HEK293 (cell line): ENCODE measurements around the gene SOX5.

Experiments
- CTCF ChIA-PET: fragments of 350-600 bp; formaldehyde crosslinking; extraction: SDS; loops from one replicate; lab custom pipeline; 2021; ENCODE audit warnings: antibody characterized with exemption; lab: Yijun Ruan, JAX
- POLR2A ChIA-PET: fragments of 300-600 bp; formaldehyde crosslinking; extraction: SDS; loops from one replicate; lab custom pipeline; 2020; ENCODE audit warnings: antibody characterized with exemption, inconsistent platforms; lab: Yijun Ruan, JAX
- H3K27ac ChIP-seq: fragments of 200-500 bp; sonication (Bioruptor generic); 2 replicates; pipeline ENCODE4 v1.5.1; 2014; ENCODE audit warnings: low read depth, low read length, control low read depth, inconsistent platforms; ENCODE audit errors: extremely low read depth
- H3K36me3 ChIP-seq, 2 experiments: fragments of 200-500 bp in 1 of 2; sonication (Bioruptor generic) in 1 of 2; 1 replicate in 1 of 2; 2 replicates in 1 of 2; pipeline ENCODE4 v1.5.1; 2014 to 2017; ENCODE audit warnings: inconsistent platforms in 2 of 2, low read length in 2 of 2; ENCODE audit not compliant: control insufficient read depth in 2 of 2, insufficient read depth in 1 of 2
- H3K4me1 ChIP-seq: fragments of 200-500 bp; sonication (Bioruptor generic); 2 replicates; pipeline ENCODE4 v1.5.1; 2014; ENCODE audit warnings: mild to moderate bottlenecking, low read length, inconsistent platforms; ENCODE audit not compliant: control insufficient read depth, insufficient read depth
- H3K4me3 ChIP-seq: 2 replicates; pipeline ENCODE4 v1.5.1; 2011; ENCODE audit warnings: low read depth, mild to moderate bottlenecking, control low read depth, low read length, moderate library complexity
- H3K9me3 ChIP-seq: fragments of 200-500 bp; sonication (Bioruptor generic); 2 replicates; pipeline ENCODE4 v1.5.1; 2014; ENCODE audit warnings: low read depth, low read length, inconsistent platforms; ENCODE audit not compliant: control insufficient read depth, insufficient read depth
- GLI2 ChIP-seq: fragments of 450-650 bp; formaldehyde crosslinking; IDR thresholded peaks from 2 replicates; pipeline ENCODE4; 2017; ENCODE audit warnings: missing biosample characterization, missing genetic modification characterization, low read depth, borderline replicate concordance
- INSM2 ChIP-seq: fragments of 450-650 bp; formaldehyde crosslinking; IDR thresholded peaks from 2 replicates; pipeline ENCODE4 v1.5.1; 2016; ENCODE audit warnings: missing biosample characterization, missing genetic modification characterization
- KLF7 ChIP-seq: fragments of 450-650 bp; formaldehyde crosslinking; IDR thresholded peaks from 2 replicates; pipeline ENCODE4 v1.5.1; 2016; ENCODE audit warnings: missing biosample characterization, missing genetic modification characterization, borderline replicate concordance
- SCRT2 ChIP-seq: fragments of 450-650 bp; formaldehyde crosslinking; IDR thresholded peaks from 2 replicates; pipeline ENCODE4 v1.5.1; 2016; ENCODE audit warnings: missing biosample characterization, missing genetic modification characterization
- TRIM28 ChIP-seq: IDR thresholded peaks from 2 replicates; pipeline ENCODE4 v1.6.1; 2011; ENCODE audit warnings: low read length, control low read depth, borderline replicate concordance
- ZNF292 ChIP-seq: fragments of 450-650 bp; formaldehyde crosslinking; IDR thresholded peaks from 2 replicates; pipeline ENCODE4 v1.5.1; 2016; ENCODE audit warnings: low read depth, missing biosample characterization, missing genetic modification characterization, borderline replicate concordance
- ZNF335 ChIP-seq: fragments of 450-650 bp; formaldehyde crosslinking; conservative IDR thresholded peaks from 2 replicates; pipeline ENCODE4 v1.5.1; 2016; ENCODE audit warnings: missing biosample characterization, missing genetic modification characterization
- ZNF366 ChIP-seq: fragments of 450-650 bp; formaldehyde crosslinking; conservative IDR thresholded peaks from 2 replicates; pipeline ENCODE4 v1.5.1; 2016; ENCODE audit warnings: missing biosample characterization, missing genetic modification characterization
- ZNF394 ChIP-seq: fragments of 450-650 bp; formaldehyde crosslinking; IDR thresholded peaks from 2 replicates; pipeline ENCODE4 v1.5.1; 2016; ENCODE audit warnings: missing biosample characterization, missing genetic modification characterization, mild to moderate bottlenecking, moderate library complexity, borderline replicate concordance
- ZNF513 ChIP-seq: fragments of 450-650 bp; IDR thresholded peaks from 2 replicates; pipeline ENCODE4 v1.5.1; 2018; ENCODE audit warnings: missing biosample characterization, missing genetic modification characterization
- ZNF521 ChIP-seq: fragments of 450-650 bp; formaldehyde crosslinking; IDR thresholded peaks from 2 replicates; pipeline ENCODE4 v1.5.1; 2017; ENCODE audit warnings: missing biosample characterization, mild to moderate bottlenecking, missing genetic modification characterization
- ZNF596 ChIP-seq: fragments of 450-650 bp; IDR thresholded peaks from 2 replicates; pipeline ENCODE4 v1.5.0; 2018; ENCODE audit warnings: missing biosample characterization, mild to moderate bottlenecking, missing genetic modification characterization, moderate library complexity
- ZNF600 ChIP-seq: fragments of 450-650 bp; formaldehyde crosslinking; IDR thresholded peaks from 2 replicates; pipeline ENCODE4 v1.5.1; 2016; ENCODE audit warnings: missing biosample characterization, missing genetic modification characterization
- ZNF623 ChIP-seq: fragments of 450-650 bp; formaldehyde crosslinking; IDR thresholded peaks from 2 replicates; pipeline ENCODE4 v1.5.1; 2016; ENCODE audit warnings: missing biosample characterization, missing genetic modification characterization
- ZNF664 ChIP-seq: fragments of 450-650 bp; formaldehyde crosslinking; IDR thresholded peaks from 2 replicates; pipeline ENCODE4 v1.5.1; 2016; ENCODE audit warnings: missing biosample characterization, missing genetic modification characterization
- ZNF785 ChIP-seq: fragments of 450-650 bp; formaldehyde crosslinking; IDR thresholded peaks from 2 replicates; pipeline ENCODE4 v1.5.1; 2016; ENCODE audit warnings: missing biosample characterization, missing genetic modification characterization
- ZNF843 ChIP-seq: fragments of 450-650 bp; formaldehyde crosslinking; IDR thresholded peaks from 2 replicates; pipeline ENCODE4 v1.5.1; 2016; ENCODE audit warnings: missing biosample characterization, missing genetic modification characterization
- TF ChIP-seq, protein P1 (sequence below): fragments of 450-650 bp; formaldehyde crosslinking; IDR thresholded peaks from 2 replicates; pipeline ENCODE4 v1.5.1; 2016; ENCODE audit warnings: missing biosample characterization, missing genetic modification characterization
- TF ChIP-seq, protein P2 (sequence below): fragments of 450-650 bp; formaldehyde crosslinking; IDR thresholded peaks from 2 replicates; pipeline ENCODE4 v1.5.1; 2016; ENCODE audit warnings: missing biosample characterization, missing genetic modification characterization
- TF ChIP-seq, protein P3 (sequence below): fragments of 450-650 bp; formaldehyde crosslinking; IDR thresholded peaks from 2 replicates; pipeline ENCODE4 v1.5.1; 2017; ENCODE audit warnings: missing biosample characterization, missing genetic modification characterization
- TF ChIP-seq, protein P4 (sequence below): fragments of 450-650 bp; formaldehyde crosslinking; IDR thresholded peaks from 2 replicates; pipeline ENCODE4 v1.5.1; 2016; ENCODE audit warnings: missing biosample characterization, missing genetic modification characterization
- TF ChIP-seq, protein P5 (sequence below): fragments of 450-650 bp; formaldehyde crosslinking; IDR thresholded peaks from 2 replicates; pipeline ENCODE4 v1.5.1; 2016; ENCODE audit warnings: missing biosample characterization, missing genetic modification characterization

SOX5 gene

DNA sequence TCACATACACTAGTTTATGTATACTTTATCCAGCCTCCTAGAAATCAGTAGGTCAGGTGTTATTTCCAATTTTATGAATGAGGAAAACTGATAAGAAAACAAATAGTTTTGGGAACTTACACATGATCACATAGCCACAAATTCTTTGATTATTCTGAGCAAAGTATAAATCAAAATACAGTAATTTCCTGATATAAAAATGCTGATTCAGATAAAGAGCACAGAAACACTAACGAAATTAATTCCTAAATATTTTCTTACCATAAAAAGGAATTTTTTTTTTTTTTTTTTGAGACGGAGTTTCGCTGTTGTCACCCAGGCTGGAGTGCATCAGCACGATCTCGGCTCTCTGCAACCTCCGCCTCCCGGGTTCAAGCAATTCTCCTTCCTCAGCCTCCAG, 275.4 kb downstream of the SOX5 start:
- no peak for TF ChIP-seq ZNF664 (tag by site-specific recombination)
- TF ChIP-seq, protein P1, sequence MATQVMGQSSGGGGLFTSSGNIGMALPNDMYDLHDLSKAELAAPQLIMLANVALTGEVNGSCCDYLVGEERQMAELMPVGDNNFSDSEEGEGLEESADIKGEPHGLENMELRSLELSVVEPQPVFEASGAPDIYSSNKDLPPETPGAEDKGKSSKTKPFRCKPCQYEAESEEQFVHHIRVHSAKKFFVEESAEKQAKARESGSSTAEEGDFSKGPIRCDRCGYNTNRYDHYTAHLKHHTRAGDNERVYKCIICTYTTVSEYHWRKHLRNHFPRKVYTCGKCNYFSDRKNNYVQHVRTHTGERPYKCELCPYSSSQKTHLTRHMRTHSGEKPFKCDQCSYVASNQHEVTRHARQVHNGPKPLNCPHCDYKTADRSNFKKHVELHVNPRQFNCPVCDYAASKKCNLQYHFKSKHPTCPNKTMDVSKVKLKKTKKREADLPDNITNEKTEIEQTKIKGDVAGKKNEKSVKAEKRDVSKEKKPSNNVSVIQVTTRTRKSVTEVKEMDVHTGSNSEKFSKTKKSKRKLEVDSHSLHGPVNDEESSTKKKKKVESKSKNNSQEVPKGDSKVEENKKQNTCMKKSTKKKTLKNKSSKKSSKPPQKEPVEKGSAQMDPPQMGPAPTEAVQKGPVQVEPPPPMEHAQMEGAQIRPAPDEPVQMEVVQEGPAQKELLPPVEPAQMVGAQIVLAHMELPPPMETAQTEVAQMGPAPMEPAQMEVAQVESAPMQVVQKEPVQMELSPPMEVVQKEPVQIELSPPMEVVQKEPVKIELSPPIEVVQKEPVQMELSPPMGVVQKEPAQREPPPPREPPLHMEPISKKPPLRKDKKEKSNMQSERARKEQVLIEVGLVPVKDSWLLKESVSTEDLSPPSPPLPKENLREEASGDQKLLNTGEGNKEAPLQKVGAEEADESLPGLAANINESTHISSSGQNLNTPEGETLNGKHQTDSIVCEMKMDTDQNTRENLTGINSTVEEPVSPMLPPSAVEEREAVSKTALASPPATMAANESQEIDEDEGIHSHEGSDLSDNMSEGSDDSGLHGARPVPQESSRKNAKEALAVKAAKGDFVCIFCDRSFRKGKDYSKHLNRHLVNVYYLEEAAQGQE, result no peak
- TF ChIP-seq ZNF394 (tag by site-specific recombination), result no peak
- no peak for TF ChIP-seq TRIM28
- TF ChIP-seq, protein P2, sequence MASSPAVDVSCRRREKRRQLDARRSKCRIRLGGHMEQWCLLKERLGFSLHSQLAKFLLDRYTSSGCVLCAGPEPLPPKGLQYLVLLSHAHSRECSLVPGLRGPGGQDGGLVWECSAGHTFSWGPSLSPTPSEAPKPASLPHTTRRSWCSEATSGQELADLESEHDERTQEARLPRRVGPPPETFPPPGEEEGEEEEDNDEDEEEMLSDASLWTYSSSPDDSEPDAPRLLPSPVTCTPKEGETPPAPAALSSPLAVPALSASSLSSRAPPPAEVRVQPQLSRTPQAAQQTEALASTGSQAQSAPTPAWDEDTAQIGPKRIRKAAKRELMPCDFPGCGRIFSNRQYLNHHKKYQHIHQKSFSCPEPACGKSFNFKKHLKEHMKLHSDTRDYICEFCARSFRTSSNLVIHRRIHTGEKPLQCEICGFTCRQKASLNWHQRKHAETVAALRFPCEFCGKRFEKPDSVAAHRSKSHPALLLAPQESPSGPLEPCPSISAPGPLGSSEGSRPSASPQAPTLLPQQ, result no peak
- no peak for TF ChIP-seq ZNF623 (tag by site-specific recombination)
- no peak for TF ChIP-seq GLI2 (tag by site-specific recombination)
- no peak for TF ChIP-seq ZNF335 (tag by site-specific recombination)
- TF ChIP-seq, protein P3, sequence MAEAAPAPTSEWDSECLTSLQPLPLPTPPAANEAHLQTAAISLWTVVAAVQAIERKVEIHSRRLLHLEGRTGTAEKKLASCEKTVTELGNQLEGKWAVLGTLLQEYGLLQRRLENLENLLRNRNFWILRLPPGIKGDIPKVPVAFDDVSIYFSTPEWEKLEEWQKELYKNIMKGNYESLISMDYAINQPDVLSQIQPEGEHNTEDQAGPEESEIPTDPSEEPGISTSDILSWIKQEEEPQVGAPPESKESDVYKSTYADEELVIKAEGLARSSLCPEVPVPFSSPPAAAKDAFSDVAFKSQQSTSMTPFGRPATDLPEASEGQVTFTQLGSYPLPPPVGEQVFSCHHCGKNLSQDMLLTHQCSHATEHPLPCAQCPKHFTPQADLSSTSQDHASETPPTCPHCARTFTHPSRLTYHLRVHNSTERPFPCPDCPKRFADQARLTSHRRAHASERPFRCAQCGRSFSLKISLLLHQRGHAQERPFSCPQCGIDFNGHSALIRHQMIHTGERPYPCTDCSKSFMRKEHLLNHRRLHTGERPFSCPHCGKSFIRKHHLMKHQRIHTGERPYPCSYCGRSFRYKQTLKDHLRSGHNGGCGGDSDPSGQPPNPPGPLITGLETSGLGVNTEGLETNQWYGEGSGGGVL (tag by site-specific recombination), result no peak
- TF ChIP-seq, protein P4, sequence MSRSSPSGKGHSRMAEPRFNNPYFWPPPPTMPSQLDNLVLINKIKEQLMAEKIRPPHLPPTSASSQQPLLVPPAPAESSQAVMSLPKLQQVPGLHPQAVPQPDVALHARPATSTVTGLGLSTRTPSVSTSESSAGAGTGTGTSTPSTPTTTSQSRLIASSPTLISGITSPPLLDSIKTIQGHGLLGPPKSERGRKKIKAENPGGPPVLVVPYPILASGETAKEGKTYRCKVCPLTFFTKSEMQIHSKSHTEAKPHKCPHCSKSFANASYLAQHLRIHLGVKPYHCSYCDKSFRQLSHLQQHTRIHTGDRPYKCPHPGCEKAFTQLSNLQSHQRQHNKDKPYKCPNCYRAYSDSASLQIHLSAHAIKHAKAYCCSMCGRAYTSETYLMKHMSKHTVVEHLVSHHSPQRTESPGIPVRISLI, result no peak
- no peak for TF ChIP-seq ZNF521 (tag by site-specific recombination)
- no peaks in the 10 kb centered on the region for H3K4me1 ChIP-seq
- ChIA-PET CTCF (no interaction called here), POLR2A (no interaction called here)
- H3K4me3 ChIP-seq, result no peak overlapping the region
- no peaks in the 10 kb centered on the region for H3K9me3 ChIP-seq
- H3K27ac ChIP-seq, result no peak overlapping the region
- H3K36me3 ChIP-seq, result no peaks in the 10 kb centered on the region

- no peaks in the 10 kb centered on the region for H3K4me1 ChIP-seq
- no peaks in the 10 kb centered on the region for H3K9me3 ChIP-seq
- H3K27ac ChIP-seq, result no peak overlapping the region
- CTCF ChIA-PET, result no interaction called here
- TF ChIP-seq SCRT2 (tag by site-specific recombination), result no peak
- no peak for TF ChIP-seq ZNF366 (tag by site-specific recombination)
- no peak for TF ChIP-seq ZNF843 (tag by site-specific recombination)
- no peak for TF ChIP-seq ZNF600 (tag by site-specific recombination)
- TF ChIP-seq ZNF292 (tag by site-specific recombination), result no peak
- TF ChIP-seq ZNF596 (tag by site-specific recombination), result no peak
- TF ChIP-seq, protein P5, sequence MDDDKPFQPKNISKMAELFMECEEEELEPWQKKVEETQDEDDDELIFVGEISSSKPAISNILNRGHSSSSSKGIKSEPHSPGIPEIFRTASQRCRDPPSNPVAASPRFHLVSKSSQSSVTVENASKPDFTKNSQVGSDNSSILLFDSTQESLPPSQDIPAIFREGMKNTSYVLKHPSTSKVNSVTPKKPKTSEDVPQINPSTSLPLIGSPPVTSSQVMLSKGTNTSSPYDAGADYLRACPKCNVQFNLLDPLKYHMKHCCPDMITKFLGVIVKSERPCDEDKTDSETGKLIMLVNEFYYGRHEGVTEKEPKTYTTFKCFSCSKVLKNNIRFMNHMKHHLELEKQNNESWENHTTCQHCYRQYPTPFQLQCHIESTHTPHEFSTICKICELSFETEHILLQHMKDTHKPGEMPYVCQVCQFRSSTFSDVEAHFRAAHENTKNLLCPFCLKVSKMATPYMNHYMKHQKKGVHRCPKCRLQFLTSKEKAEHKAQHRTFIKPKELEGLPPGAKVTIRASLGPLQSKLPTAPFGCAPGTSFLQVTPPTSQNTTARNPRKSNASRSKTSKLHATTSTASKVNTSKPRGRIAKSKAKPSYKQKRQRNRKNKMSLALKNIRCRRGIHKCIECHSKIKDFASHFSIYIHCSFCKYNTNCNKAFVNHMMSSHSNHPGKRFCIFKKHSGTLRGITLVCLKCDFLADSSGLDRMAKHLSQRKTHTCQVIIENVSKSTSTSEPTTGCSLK (tag by site-specific recombination), result no peak
- TF ChIP-seq INSM2 (tag by site-specific recombination), result no peak
- no peak for TF ChIP-seq KLF7 (tag by site-specific recombination)
- no peak for TF ChIP-seq ZNF785 (tag by site-specific recombination)
- no peak for TF ChIP-seq ZNF513
- POLR2A ChIA-PET, result no interaction called here
- H3K36me3 ChIP-seq, result no peaks in the 10 kb centered on the region
- no peak overlapping the region for H3K4me3 ChIP-seq
Observed at GRCh38 chr12:23671881-23672280, 277.6 kb downstream of the SOX5 start.
